GM19193 (cell line): ENCODE results near the gene ZNF480.

Experiments
- POLR2A ChIP-seq: IDR thresholded peaks from 4 replicates; pipeline ENCODE4 v1.6.1; 2011; ENCODE audit not compliant: insufficient read depth, insufficient read length; ENCODE audit errors: extremely low read depth

Gene ZNF480

GRCh38 chr19:52296773-52297600 is at the start of gene ZNF480:
TSS of gene ZNF480 (plus strand) at chr19:52297169. CDS start at chr19:52300413, 3,244 bp downstream.
- TF ChIP-seq POLR2A, result peak; percentile 77

GRCh38 chr19:52248241-52248640 is 48.7 kb upstream of the ZNF480 start:
- TF ChIP-seq POLR2A, result no peak

- TF ChIP-seq POLR2A, result no peak
Measured at GRCh38 chr19:52258426-52258825, 38.5 kb upstream of the ZNF480 start.

- TF ChIP-seq POLR2A, result peak; percentile 91
Measured at GRCh38 chr19:52269338-52270261, 27.4 kb upstream of the ZNF480 start, which contains the start of gene ZNF766. TSS of gene ZNF766 (plus strand) at chr19:52269587. CDS start at chr19:52269614, 27 bp downstream.

GRCh38 chr19:52270266-52270885 is 26.6 kb upstream of the ZNF480 start:
- no peak for TF ChIP-seq POLR2A

GRCh38 chr19:52273301-52273700 is 23.7 kb upstream of the ZNF480 start:
- no peak for TF ChIP-seq POLR2A

- no peak for TF ChIP-seq POLR2A
Measured at GRCh38 chr19:52274191-52274590, 22.8 kb upstream of the ZNF480 start.

GRCh38 chr19:52275988-52276387 is 21.0 kb upstream of the ZNF480 start:
- TF ChIP-seq POLR2A, result no peak

GRCh38 chr19:52277471-52277870 is 19.5 kb upstream of the ZNF480 start:
- no peak for TF ChIP-seq POLR2A

GRCh38 chr19:52286256-52286655 is 10.7 kb upstream of the ZNF480 start:
- TF ChIP-seq POLR2A, result no peak

- no peak for TF ChIP-seq POLR2A
Measured at GRCh38 chr19:52291781-52292180, 5.2 kb upstream of the ZNF480 start.

- no peak for TF ChIP-seq POLR2A
Measured at GRCh38 chr19:52296400-52296772, 583 bp upstream of the ZNF480 start.

- TF ChIP-seq POLR2A, result no peak
Measured at GRCh38 chr19:52297601-52298364, 814 bp downstream of the ZNF480 start.

- TF ChIP-seq POLR2A, result no peak
Measured at GRCh38 chr19:52307275-52307674, 10.3 kb downstream of the ZNF480 start.

- TF ChIP-seq POLR2A, result no peak
Measured at GRCh38 chr19:52322429-52322828, 25.5 kb downstream of the ZNF480 start.

- no peak for TF ChIP-seq POLR2A
Measured at GRCh38 chr19:52331757-52332156, 34.8 kb downstream of the ZNF480 start.
